HepG2 (cell line): ENCODE data around the gene CAPN8. TPM values are rescaled to one million over a fixed set of nuclear protein-coding genes. Genes with fewer than 3 reads are reported as not detected.

ENCODE experiments used
- ATAC-seq: fragments of 200-7000 bp; cut with Tn5 transposase; 3 replicates; pipeline ENCODE4 v1.9.1; 2020; ENCODE audit warnings: mild to moderate bottlenecking, moderate library complexity
- BruUV-seq: library from RNA; stranded (reverse); fragments of 400-500 nt; replicated peaks from 2 replicates; lab custom pipeline; 2021; lab: Mats Ljungman, UMichigan
- CTCF ChIA-PET: fragments of 300-600 bp; formaldehyde crosslinking; extraction: SDS; loops from one replicate; lab custom pipeline; 2021; ENCODE audit warnings: low total read pairs, inconsistent platforms, low intra/inter-chr PET ratio; lab: Yijun Ruan, JAX
- POLR2A ChIA-PET: fragments of 350-600 bp; sonication (Branson Sonifier 250); formaldehyde crosslinking; loops from one replicate; lab custom pipeline; 2020; ENCODE audit warnings: antibody characterized with exemption, inconsistent platforms; lab: Yijun Ruan, JAX
- DNase-seq: peaks from one replicate; pipeline ENCODE4 v3.0.0-alpha.2; 2015; ENCODE audit warnings: low spot score
- FAIRE-seq: peaks from 3 replicates; lab custom pipeline; 2011; peaks lifted over from hg19 to GRCh38; lab: Jason Lieb, UNC
- H2AFZ ChIP-seq: one replicate; pipeline ENCODE4 v1.6.1; 2011; ENCODE audit warnings: low read length, inconsistent platforms
- H3K27ac ChIP-seq: fragments of 300-600 bp; 3 replicates; pipeline ENCODE4 v1.8.0; 2011; ENCODE audit warnings: mixed run types, mild to moderate bottlenecking, mixed read lengths, low read length, inconsistent platforms; ENCODE audit not compliant: insufficient read depth; ENCODE audit errors: extremely low read length
- H3K27me3 ChIP-seq, 2 experiments: fragments of 200-600 bp in 1 of 2; 2 replicates in 1 of 2; 3 replicates in 1 of 2; pipeline versions ENCODE4 v1.6.0 to v1.8.0; 2011; ENCODE audit warnings: low read length in 2 of 2, mild to moderate bottlenecking in 2 of 2, moderate library complexity in 2 of 2, inconsistent platforms in 1 of 2; ENCODE audit not compliant: insufficient read depth in 2 of 2, control insufficient read depth in 1 of 2
- H3K36me3 ChIP-seq, 2 experiments: fragments of 200-600 bp in 1 of 2; replicated peaks in 1 of 2; 2 replicates in 1 of 2; 3 replicates in 1 of 2; pipeline versions ENCODE4 v1.5.1 to v1.8.0; 2011; ENCODE audit warnings: low read length in 2 of 2, inconsistent platforms in 1 of 2; ENCODE audit not compliant: insufficient read depth in 2 of 2, control insufficient read depth in 1 of 2
- H3K4me1 ChIP-seq: 2 replicates; pipeline ENCODE4 v1.5.1; 2012; ENCODE audit warnings: low read length, inconsistent platforms; ENCODE audit not compliant: insufficient read depth
- H3K4me2 ChIP-seq: 2 replicates; pipeline ENCODE4 v1.6.0; 2011; ENCODE audit warnings: low read depth, low read length, inconsistent platforms
- H3K4me3 ChIP-seq, 3 experiments: fragments of 200-600 bp in 1 of 3; sonication (generic), shearing (Covaris generic) in 1 of 3; replicated peaks in 1 of 3; 2 replicates each; pipeline ENCODE4 v1.5.1; 2011 to 2016; ENCODE audit warnings: low read length in 3 of 3, inconsistent platforms in 2 of 3, low read depth in 2 of 3, mild to moderate bottlenecking in 2 of 3, control low read depth in 1 of 3, mixed read lengths in 1 of 3; ENCODE audit not compliant: insufficient read depth in 1 of 3
- H3K79me2 ChIP-seq: one replicate; pipeline ENCODE4 v1.6.1; 2011; ENCODE audit warnings: low read length, inconsistent platforms; ENCODE audit not compliant: insufficient read depth
- H3K9ac ChIP-seq: 2 replicates; pipeline ENCODE4 v1.6.0; 2011; ENCODE audit warnings: mild to moderate bottlenecking, low read depth, low read length, inconsistent platforms; ENCODE audit not compliant: insufficient read depth
- H3K9me3 ChIP-seq: 2 replicates; pipeline ENCODE4 v1.5.1; 2012; ENCODE audit warnings: mild to moderate bottlenecking, low read length
- H4K20me1 ChIP-seq: 2 replicates; pipeline ENCODE4 v1.6.0; 2011; ENCODE audit warnings: inconsistent platforms, mild to moderate bottlenecking, low read length, moderate library complexity; ENCODE audit not compliant: insufficient read depth
- KDM2A ChIP-seq: sonication (generic); formaldehyde crosslinking; IDR thresholded peaks from 2 replicates; pipeline ENCODE4 v1.4.0; 2020; ENCODE audit warnings: low read depth, missing genetic modification reagents, borderline replicate concordance
- NR2F1 ChIP-seq, 2 experiments: fragments of 450-650 bp in 1 of 2; formaldehyde crosslinking in 1 of 2; IDR thresholded peaks; 2 replicates each; pipeline versions ENCODE4 v1.5.0 to v1.6.1; 2016 to 2020; ENCODE audit warnings: mild to moderate bottlenecking in 1 of 2, missing compliant biosample characterization in 1 of 2, missing genetic modification reagents in 1 of 2, moderate library complexity in 1 of 2
- PRPF4 ChIP-seq: fragments of 200-400 bp; formaldehyde crosslinking; IDR thresholded peaks from 2 replicates; pipeline ENCODE4 v1.6.1; 2016; ENCODE audit warnings: low read length, low read depth; ENCODE audit not compliant: poor library complexity, severe bottlenecking
- ZBTB21 ChIP-seq: sonication (generic); formaldehyde crosslinking; IDR thresholded peaks from 2 replicates; pipeline ENCODE4 v1.4.0; 2020; ENCODE audit warnings: missing genetic modification reagents
- ZFP36L2 ChIP-seq: sonication (generic); formaldehyde crosslinking; IDR thresholded peaks from 2 replicates; pipeline ENCODE4 v1.4.0; 2020; ENCODE audit warnings: missing genetic modification reagents
- ZMYM3 ChIP-seq: sonication (generic); formaldehyde crosslinking; IDR thresholded peaks from 2 replicates; pipeline ENCODE4 v1.5.1; 2020; ENCODE audit warnings: mild to moderate bottlenecking, missing genetic modification reagents
- ZNF570 ChIP-seq: sonication (generic); formaldehyde crosslinking; IDR thresholded peaks from 2 replicates; pipeline ENCODE4 v1.4.0; 2020; ENCODE audit warnings: mild to moderate bottlenecking, missing genetic modification reagents, borderline replicate concordance
- WGBS: methylation state at CpG from one replicate; pipeline ENCODE4 v1.1.6; 2017; ENCODE audit warnings: low lambda C conversion rate; 5-methylcytosine and 5-hydroxymethylcytosine counted together
- in situ Hi-C: cut with HindIII; loops from 2 replicates; pipeline ENCODE4 v1.10.0; 2017; ENCODE audit warnings: low pct_unique_long_range_greater_than_20kb; ENCODE audit not compliant: extremely low pct_ligation_motif_present
- intact Hi-C: fragments of 100-400 bp; cut with micrococcal nuclease; formaldehyde crosslinking; loops from one replicate; pipeline ENCODE4 v1.10.0; 2022; ENCODE audit not compliant: unreplicated experiment
- polyA plus RNA-seq, 8 experiments: library from polyadenylated mRNA; depleted of rRNA in 3 of 8; stranded (reverse) in 7 of 8; unstranded in 1 of 8; fragments of >200 nt; fragmentation: Illumina TruSeq in 4 of 8; extraction: Trizol in 4 of 8; gene quantifications; 2 replicates each; pipeline versions ENCODE4 v1.2.1 to v1.2.3, GENCODE V29; 2011 to 2016; ENCODE audit warnings: low read depth in 4 of 8, missing spikeins in 1 of 8, mixed read lengths in 1 of 8; ENCODE audit not compliant: insufficient read depth in 1 of 8
- total RNA-seq, 5 experiments: library from RNA; depleted of rRNA; stranded (reverse); fragments of >200 nt; fragmentation: Illumina TruSeq; extraction: Trizol; gene quantifications; 2 replicates each; pipeline ENCODE4 v1.2.3, GENCODE V29; 2016; ENCODE audit warnings: low read depth in 1 of 5
- TF ChIP-seq, protein P1 (sequence below): sonication (generic); formaldehyde crosslinking; IDR thresholded peaks from 2 replicates; pipeline ENCODE4 v1.4.0; 2020; ENCODE audit warnings: missing genetic modification reagents
- TF ChIP-seq, protein P2 (sequence below), 2 experiments: sonication (generic) in 1 of 2; formaldehyde crosslinking in 1 of 2; IDR thresholded peaks; 2 replicates each; pipeline versions ENCODE4 v1.4.0 to v1.6.1; 2016 to 2020; ENCODE audit warnings: borderline replicate concordance in 1 of 2, low read depth in 1 of 2, mild to moderate bottlenecking in 1 of 2, missing genetic modification reagents in 1 of 2
- TF ChIP-seq, protein P3 (sequence below): sonication (generic); formaldehyde crosslinking; IDR thresholded peaks from 2 replicates; pipeline ENCODE4 v1.4.0; 2020; ENCODE audit warnings: low read depth, mild to moderate bottlenecking, missing genetic modification reagents
- TF ChIP-seq, protein P4 (sequence below): sonication (generic); formaldehyde crosslinking; IDR thresholded peaks from 2 replicates; pipeline ENCODE4 v1.4.0; 2020; ENCODE audit warnings: mild to moderate bottlenecking, low read depth, missing genetic modification reagents

CAPN8 gene
- total and polyA plus RNA-seq, 2 of the 13 experiments (the other 11 are each of a cell fraction or from before 2014, with no cell fraction given): 0.20 to 0.25 TPM

DNA sequence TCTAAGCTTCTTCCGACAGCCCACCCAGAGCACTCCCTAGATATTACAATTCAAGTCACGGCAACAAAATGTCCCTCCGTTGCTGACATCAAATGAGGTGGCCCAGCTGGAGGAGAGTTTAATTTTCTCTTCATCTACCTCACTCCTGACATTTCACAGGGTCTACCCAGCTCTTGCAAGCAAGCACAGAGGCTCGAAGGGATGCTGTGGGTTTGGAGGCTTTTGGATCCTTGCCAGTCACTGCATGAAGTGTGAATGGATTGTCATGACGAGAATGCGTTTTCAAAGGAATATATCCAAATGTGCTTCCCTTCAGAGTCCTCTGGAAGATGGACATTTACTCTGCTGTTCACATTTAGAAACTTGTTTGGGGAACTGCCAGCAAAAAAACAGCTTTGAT, 33.5 kb downstream of the CAPN8 start:
- ChIA-PET CTCF (no interaction called here), POLR2A (no interaction called here)
- DNase-seq (no peak), ATAC-seq (no peak), FAIRE-seq (no peak)
- Histone ChIP-seq H3K4me2 (no peak overlapping the region), H2AFZ (no peak overlapping the region), H3K27me3 (no peaks in the 10 kb centered on the region; a peak in 2 of 5 replicates), H4K20me1 (no peaks in the 10 kb centered on the region), H3K4me3 (no peak overlapping the region), H3K4me1 (peaks cover 11% of the 10 kb centered on the region), H3K9ac (no peak overlapping the region), H3K79me2 (no peaks in the 10 kb centered on the region), H3K9me3 (no peaks in the 10 kb centered on the region), H3K27ac (no peak overlapping the region), H3K36me3 (no peaks in the 10 kb centered on the region)
- WGBS: 34% methylated on average over 5 of the region's 6 CpGs
- no peak for TF ChIP-seq PRPF4
- no peak for TF ChIP-seq ZMYM3 (CRISPR knock-in tag)
- TF ChIP-seq, protein P1, sequence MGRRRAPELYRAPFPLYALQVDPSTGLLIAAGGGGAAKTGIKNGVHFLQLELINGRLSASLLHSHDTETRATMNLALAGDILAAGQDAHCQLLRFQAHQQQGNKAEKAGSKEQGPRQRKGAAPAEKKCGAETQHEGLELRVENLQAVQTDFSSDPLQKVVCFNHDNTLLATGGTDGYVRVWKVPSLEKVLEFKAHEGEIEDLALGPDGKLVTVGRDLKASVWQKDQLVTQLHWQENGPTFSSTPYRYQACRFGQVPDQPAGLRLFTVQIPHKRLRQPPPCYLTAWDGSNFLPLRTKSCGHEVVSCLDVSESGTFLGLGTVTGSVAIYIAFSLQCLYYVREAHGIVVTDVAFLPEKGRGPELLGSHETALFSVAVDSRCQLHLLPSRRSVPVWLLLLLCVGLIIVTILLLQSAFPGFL (CRISPR knock-in tag): no peak
- in situ Hi-C loops: no loop called here
- no TSS peak for BruUV-seq
- intact Hi-C loops: no loop called here

DNA sequence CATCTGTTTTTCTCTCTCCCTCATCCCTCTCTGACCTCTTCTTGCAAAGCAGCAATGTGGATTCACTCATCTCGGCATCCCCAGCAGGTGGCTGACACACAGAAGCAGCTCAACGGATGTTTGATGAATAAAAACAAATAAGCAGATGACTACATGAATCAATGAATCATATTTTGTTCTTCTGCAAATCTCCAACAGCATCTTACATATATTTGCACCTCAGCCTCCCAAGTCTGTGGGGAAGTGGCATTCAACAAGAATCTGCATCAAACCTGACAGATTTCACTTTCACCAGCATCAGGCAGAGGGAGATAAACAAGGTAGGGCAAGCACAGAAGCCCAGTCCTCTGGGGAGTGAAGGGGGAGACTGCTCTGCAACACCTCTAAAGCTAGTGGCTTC, 34.0 kb downstream of the CAPN8 start:
- Histone ChIP-seq H3K27me3 (no peaks in the 10 kb centered on the region; a peak in 2 of 5 replicates), H3K4me3 (no peak overlapping the region), H4K20me1 (no peaks in the 10 kb centered on the region), H3K27ac (no peak overlapping the region), H3K9ac (no peak overlapping the region), H3K4me2 (no peak overlapping the region), H3K9me3 (no peaks in the 10 kb centered on the region), H2AFZ (no peak overlapping the region), H3K36me3 (no peaks in the 10 kb centered on the region), H3K79me2 (no peaks in the 10 kb centered on the region), H3K4me1 (peaks cover 11% of the 10 kb centered on the region)
- ATAC-seq (no peak), FAIRE-seq (no peak), DNase-seq (no peak)
- WGBS: 2% methylated on average over 2 of the region's 2 CpGs
- no TSS peak for BruUV-seq
- ChIA-PET POLR2A (no interaction called here), CTCF (no interaction called here)
- intact Hi-C loops (no loop called here), in situ Hi-C loops (no loop called here)
- TF ChIP-seq, protein P2, sequence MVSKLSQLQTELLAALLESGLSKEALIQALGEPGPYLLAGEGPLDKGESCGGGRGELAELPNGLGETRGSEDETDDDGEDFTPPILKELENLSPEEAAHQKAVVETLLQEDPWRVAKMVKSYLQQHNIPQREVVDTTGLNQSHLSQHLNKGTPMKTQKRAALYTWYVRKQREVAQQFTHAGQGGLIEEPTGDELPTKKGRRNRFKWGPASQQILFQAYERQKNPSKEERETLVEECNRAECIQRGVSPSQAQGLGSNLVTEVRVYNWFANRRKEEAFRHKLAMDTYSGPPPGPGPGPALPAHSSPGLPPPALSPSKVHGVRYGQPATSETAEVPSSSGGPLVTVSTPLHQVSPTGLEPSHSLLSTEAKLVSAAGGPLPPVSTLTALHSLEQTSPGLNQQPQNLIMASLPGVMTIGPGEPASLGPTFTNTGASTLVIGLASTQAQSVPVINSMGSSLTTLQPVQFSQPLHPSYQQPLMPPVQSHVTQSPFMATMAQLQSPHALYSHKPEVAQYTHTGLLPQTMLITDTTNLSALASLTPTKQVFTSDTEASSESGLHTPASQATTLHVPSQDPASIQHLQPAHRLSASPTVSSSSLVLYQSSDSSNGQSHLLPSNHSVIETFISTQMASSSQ (IDR thresholded peaks at IDR 0.05; ENCODE audit: low read depth): no peak
- TF ChIP-seq, protein P2 (CRISPR knock-in tag; IDR thresholded peaks at IDR 0.05; ENCODE audit: borderline replicate concordance): no peak
- TF ChIP-seq NR2F1 (CRISPR knock-in tag; IDR thresholded peaks at IDR 0.05): no peak
- TF ChIP-seq, protein P3, sequence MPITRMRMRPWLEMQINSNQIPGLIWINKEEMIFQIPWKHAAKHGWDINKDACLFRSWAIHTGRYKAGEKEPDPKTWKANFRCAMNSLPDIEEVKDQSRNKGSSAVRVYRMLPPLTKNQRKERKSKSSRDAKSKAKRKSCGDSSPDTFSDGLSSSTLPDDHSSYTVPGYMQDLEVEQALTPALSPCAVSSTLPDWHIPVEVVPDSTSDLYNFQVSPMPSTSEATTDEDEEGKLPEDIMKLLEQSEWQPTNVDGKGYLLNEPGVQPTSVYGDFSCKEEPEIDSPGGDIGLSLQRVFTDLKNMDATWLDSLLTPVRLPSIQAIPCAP (CRISPR knock-in tag): no peak
- no peak for TF ChIP-seq ZFP36L2 (CRISPR knock-in tag)
- no peak for TF ChIP-seq ZBTB21
- TF ChIP-seq, protein P4, sequence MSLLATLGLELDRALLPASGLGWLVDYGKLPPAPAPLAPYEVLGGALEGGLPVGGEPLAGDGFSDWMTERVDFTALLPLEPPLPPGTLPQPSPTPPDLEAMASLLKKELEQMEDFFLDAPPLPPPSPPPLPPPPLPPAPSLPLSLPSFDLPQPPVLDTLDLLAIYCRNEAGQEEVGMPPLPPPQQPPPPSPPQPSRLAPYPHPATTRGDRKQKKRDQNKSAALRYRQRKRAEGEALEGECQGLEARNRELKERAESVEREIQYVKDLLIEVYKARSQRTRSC (CRISPR knock-in tag): no peak
- no peak for TF ChIP-seq KDM2A (CRISPR knock-in tag)
- TF ChIP-seq ZNF570 (CRISPR knock-in tag): no peak
